Hepatocyte (in vitro differentiated cells): ENCODE measurements around the gene XYLT1.

Experiments used
- EZH2 ChIP-seq: fragments of 200-600 bp; sonication (generic); IDR thresholded peaks from 2 replicates; pipeline ENCODE4 v1.6.1; 2016; ENCODE audit warnings: antibody characterized with exemption, mild to moderate bottlenecking, borderline replicate concordance
- TF ChIP-seq, protein P1 (sequence below): fragments of 200-600 bp; sonication (generic); IDR thresholded peaks from 2 replicates; pipeline ENCODE4 v1.5.1; 2016; ENCODE audit warnings: antibody characterized with exemption, mild to moderate bottlenecking; ENCODE audit not compliant: poor library complexity

DNA sequence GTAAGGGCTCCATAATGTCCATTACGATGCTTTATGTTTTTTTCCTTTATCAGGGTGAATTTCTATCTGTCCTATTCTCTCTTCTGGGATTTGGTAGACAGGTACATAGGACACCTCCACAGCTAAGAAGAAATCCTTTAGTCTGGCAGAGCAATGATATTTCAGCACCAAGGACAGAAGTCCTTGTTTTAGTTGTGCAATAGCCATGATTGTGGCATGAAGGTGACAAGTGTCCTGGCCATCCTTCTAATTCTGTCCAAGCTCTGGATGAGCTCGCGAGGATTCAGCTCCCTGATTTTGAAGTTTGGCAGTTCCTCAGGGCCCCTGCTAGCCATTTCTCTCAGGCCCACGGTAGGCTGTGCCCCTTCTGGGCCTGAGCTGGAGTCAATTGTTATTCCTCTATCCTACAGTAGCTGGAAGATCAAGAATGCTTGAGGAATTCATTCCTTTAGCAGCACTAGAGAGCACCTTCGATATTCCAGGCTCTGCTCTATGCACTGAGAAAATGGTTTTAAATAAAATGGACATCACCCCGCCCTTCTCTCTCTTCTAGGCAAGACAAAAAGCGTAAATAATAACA lies 320.8 kb downstream of the XYLT1 start:
- TF ChIP-seq EZH2, result no peak
- TF ChIP-seq, protein P1, sequence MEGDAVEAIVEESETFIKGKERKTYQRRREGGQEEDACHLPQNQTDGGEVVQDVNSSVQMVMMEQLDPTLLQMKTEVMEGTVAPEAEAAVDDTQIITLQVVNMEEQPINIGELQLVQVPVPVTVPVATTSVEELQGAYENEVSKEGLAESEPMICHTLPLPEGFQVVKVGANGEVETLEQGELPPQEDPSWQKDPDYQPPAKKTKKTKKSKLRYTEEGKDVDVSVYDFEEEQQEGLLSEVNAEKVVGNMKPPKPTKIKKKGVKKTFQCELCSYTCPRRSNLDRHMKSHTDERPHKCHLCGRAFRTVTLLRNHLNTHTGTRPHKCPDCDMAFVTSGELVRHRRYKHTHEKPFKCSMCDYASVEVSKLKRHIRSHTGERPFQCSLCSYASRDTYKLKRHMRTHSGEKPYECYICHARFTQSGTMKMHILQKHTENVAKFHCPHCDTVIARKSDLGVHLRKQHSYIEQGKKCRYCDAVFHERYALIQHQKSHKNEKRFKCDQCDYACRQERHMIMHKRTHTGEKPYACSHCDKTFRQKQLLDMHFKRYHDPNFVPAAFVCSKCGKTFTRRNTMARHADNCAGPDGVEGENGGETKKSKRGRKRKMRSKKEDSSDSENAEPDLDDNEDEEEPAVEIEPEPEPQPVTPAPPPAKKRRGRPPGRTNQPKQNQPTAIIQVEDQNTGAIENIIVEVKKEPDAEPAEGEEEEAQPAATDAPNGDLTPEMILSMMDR, result no peak
